Testis (tissue), 2 donors: ENCODE measurements around the gene ROMO1.

Source experiments
- POLR2A ChIP-seq: fragments of 450-650 bp; IDR thresholded peaks from one replicate; pipeline ENCODE4 v1.6.1; 2017; ENCODE audit warnings: antibody characterized with exemption, mild to moderate bottlenecking, moderate library complexity
- TF ChIP-seq, protein P1 (sequence below), 3 experiments: fragments of 450-650 bp in 2 of 3; fragments of 200-600 bp in 1 of 3; sonication (generic) in 1 of 3; IDR thresholded peaks; one replicate each; pipeline ENCODE4 v1.5.1; 2016 to 2019; ENCODE audit warnings: antibody characterized with exemption in 3 of 3, mild to moderate bottlenecking in 2 of 3, moderate library complexity in 1 of 3

DNA sequence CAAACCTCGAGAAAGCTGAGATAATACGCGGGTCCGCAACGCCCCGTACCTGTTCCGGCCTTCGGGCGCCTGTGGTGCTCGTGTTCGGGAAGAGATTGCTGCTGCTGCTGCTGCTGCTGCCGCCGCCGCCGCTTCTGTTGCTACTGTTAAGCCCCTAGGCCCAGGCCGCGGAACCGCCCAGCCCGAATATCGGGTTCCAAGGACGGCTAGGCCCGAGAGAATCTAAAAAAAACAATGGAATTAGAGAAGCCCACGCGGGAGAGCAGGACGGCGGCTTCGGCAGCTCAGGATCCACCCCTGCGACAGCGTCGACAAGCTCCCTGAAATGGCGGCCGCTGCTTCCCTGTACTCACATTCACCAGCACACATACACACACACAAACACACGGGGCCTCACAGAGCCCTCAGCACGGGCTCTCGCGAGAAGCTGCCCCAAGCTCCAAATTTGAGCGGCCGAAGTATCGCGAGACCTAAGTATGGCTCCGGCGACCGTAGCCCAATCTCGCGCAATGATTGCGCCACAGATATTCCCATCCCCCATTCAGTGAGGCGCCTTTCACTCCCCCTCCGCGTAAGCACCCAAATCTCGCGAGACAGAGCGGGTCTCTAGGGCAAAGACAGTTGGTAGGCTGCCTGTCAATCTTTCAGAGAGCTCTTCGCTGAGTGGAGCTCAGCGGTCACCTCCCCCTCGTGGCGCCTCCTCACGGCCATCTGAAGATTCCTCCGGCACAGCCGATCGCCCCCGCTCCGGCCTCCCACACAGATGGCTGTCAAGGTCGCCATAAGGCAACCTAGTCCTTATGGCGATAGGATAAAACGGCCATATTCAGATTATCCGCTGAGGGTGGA, 42.9 kb downstream of the ROMO1 start, which contains the start of gene RBM39:
- TF ChIP-seq, protein P1, sequence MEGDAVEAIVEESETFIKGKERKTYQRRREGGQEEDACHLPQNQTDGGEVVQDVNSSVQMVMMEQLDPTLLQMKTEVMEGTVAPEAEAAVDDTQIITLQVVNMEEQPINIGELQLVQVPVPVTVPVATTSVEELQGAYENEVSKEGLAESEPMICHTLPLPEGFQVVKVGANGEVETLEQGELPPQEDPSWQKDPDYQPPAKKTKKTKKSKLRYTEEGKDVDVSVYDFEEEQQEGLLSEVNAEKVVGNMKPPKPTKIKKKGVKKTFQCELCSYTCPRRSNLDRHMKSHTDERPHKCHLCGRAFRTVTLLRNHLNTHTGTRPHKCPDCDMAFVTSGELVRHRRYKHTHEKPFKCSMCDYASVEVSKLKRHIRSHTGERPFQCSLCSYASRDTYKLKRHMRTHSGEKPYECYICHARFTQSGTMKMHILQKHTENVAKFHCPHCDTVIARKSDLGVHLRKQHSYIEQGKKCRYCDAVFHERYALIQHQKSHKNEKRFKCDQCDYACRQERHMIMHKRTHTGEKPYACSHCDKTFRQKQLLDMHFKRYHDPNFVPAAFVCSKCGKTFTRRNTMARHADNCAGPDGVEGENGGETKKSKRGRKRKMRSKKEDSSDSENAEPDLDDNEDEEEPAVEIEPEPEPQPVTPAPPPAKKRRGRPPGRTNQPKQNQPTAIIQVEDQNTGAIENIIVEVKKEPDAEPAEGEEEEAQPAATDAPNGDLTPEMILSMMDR (IDR thresholded peaks at IDR 0.05) = peak in 2 of 3 experiments; percentile 30 to 46
- peak; percentile 96 for TF ChIP-seq POLR2A
